Activated CD4-positive, alpha-beta T cell treated with anti-CD3 and anti-CD28 coated beads, Interleukin-2, amount 10 ng/mL, durations not matched to agents 24 days and 14 days (primary cell): ENCODE data around the gene CXorf49. TPM values are rescaled to one million over a fixed set of nuclear protein-coding genes. Genes with fewer than 3 reads are reported as not detected.
A peak's percentile ranks its signal among the peaks of the same experiment; 100 is the strongest.
"Not testable (repeated sequence)": the region's sequence is repeated elsewhere in the genome, so short reads cannot be mapped to it uniquely, and the experiment has no call there.

ENCODE experiments used
- DNase-seq: peaks from one replicate; pipeline ENCODE4 v3.0.0; 2022
- H3K27ac Mint-ChIP-seq: one replicate; pipeline ENCODE4 v1.8.0; 2022; ENCODE audit warnings: mild to moderate bottlenecking, mixed read lengths
- H3K27me3 Mint-ChIP-seq: one replicate; pipeline ENCODE4 v1.8.0; 2022; ENCODE audit warnings: mixed read lengths
- H3K36me3 Mint-ChIP-seq: one replicate; pipeline ENCODE4 v1.8.0; 2022; ENCODE audit warnings: low read depth, mild to moderate bottlenecking, mixed read lengths
- H3K4me1 Mint-ChIP-seq: one replicate; pipeline ENCODE4 v1.8.0; 2021; ENCODE audit warnings: mixed read lengths
- H3K4me3 Mint-ChIP-seq: one replicate; pipeline ENCODE4 v1.8.0; 2022; ENCODE audit warnings: mild to moderate bottlenecking, moderate library complexity, mixed read lengths
- H3K9me3 Mint-ChIP-seq: one replicate; pipeline ENCODE4 v1.8.0; 2021; ENCODE audit warnings: mixed read lengths
- intact Hi-C: fragments of 100-400 bp; cut with micrococcal nuclease; formaldehyde crosslinking; loops from one replicate; pipeline ENCODE4 v1.15.1; 2023
- total RNA-seq: library from RNA; stranded (reverse); gene quantifications from 2 replicates; pipeline ENCODE4 v1.2.3, GENCODE V29; 2022

Gene CXorf49
- total RNA-seq, 1 donor from 2014 or later: not detected

DNA sequence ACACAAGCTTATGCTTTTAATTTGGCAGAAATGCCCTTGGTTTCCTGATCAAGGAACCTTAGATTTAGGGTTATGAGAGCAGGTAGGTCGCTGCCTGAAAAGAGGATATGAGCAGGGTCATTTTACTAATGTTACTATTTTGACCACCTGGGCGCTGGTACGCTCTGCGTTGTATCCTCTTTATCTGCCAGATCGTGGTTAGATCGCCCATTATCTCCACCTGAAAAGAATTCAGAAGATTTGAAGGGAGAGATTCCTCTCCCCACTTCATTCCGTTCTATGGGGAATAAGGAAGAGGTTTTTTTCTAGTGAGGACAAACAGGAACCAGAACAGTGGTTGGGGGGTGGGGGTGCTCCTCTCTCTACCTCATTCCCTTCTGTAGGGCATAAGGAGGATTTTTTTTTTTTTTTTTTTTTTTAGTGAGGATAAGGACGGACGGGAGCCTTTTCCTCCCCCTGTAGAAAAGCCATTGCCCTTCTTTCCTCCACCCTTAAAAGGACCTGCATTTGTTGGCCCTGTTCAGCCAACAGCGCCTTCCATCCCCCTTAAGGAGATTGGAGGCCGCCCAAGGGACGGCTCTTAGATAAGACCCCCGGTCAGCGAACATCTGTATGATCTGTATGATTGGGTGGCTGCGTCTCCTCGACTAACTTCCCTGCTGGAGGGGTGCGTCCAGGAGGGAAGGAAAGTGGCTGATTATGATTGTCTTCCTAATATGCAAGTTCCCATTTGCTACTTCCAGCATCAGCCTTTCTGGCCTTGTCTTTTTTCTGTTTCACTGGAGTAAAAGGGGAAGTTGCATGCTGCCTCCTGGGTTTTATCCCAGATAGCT, 20.4 kb downstream of the CXorf49 start:
- H3K36me3 Mint-ChIP-seq, DNase-seq, H3K4me3 Mint-ChIP-seq, H3K9me3 Mint-ChIP-seq, H3K4me1 Mint-ChIP-seq, intact Hi-C loops, H3K27me3 Mint-ChIP-seq, H3K27ac Mint-ChIP-seq: not testable (repeated sequence)

GRCh38 chrX:71696641-71697465, 21.2 kb downstream of the CXorf49 start:
- H3K36me3 Mint-ChIP-seq, H3K9me3 Mint-ChIP-seq, H3K4me1 Mint-ChIP-seq, H3K4me3 Mint-ChIP-seq, H3K27ac Mint-ChIP-seq, intact Hi-C loops, H3K27me3 Mint-ChIP-seq, DNase-seq: not testable (repeated sequence)

DNA sequence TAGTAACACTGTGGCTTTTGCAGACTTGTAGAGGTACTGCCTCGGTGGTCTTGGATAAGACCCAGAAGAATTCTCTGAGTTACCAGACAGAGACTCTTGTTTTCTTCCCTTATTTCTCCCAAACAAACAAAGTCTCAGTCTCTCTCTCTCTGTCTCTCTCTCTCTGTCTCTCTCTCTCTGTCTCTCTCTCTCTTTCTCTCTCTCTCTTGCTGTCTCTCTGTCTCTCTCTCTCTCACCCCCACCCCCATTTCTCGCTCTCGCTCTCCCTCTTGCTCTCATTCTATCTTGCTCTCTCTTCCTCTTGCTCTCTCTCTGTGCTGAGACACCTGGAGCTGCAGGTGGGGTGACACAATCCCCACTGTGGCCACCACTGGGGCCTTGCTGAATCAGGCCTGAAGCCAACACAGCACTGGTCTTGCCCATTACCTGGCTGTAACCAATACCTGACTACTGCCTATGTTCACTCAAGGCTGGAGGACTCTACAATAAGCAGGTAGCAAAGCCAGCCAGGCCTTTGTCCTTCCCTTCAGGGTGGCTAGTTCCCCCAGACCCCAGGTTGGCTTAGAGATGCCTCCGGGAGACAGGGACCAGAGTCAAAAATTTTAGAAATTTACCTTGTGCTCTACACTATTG, 38.4 kb downstream of the CXorf49 start:
- Mint-ChIP-seq H3K27ac (no peak overlapping the region), H3K9me3 (no peaks in the 10 kb centered on the region), H3K4me1 (no peaks in the 10 kb centered on the region), H3K36me3 (no peaks in the 10 kb centered on the region), H3K27me3 (peaks cover 15% of the 10 kb centered on the region), H3K4me3 (no peak overlapping the region)
- DNase-seq: peak; percentile 18
- intact Hi-C loops: no loop called here

DNA sequence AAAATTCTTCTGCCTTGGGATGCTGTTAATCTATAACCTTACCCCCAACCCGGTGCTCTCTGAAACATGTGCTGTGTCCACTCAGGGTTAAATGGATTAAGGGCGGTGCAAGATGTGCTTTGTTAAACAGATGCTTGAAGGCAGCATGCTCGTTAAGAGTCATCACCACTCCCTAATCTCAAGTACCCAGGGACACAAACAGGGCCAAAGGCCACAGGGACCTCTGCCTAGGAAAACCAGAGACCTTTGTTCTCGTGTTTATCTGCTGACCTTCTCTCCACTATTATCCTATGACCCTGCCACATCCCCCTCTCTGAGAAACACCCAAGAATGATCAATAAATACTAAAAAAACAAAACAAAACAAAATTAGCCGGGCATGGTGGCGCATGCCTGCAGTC, 40.9 kb downstream of the CXorf49 start:
- peaks cover 17% of the 10 kb centered on the region for H3K27me3 Mint-ChIP-seq
- DNase-seq, H3K27ac Mint-ChIP-seq, H3K36me3 Mint-ChIP-seq, H3K4me1 Mint-ChIP-seq, H3K4me3 Mint-ChIP-seq, H3K9me3 Mint-ChIP-seq, intact Hi-C loops: not testable (repeated sequence)

DNA sequence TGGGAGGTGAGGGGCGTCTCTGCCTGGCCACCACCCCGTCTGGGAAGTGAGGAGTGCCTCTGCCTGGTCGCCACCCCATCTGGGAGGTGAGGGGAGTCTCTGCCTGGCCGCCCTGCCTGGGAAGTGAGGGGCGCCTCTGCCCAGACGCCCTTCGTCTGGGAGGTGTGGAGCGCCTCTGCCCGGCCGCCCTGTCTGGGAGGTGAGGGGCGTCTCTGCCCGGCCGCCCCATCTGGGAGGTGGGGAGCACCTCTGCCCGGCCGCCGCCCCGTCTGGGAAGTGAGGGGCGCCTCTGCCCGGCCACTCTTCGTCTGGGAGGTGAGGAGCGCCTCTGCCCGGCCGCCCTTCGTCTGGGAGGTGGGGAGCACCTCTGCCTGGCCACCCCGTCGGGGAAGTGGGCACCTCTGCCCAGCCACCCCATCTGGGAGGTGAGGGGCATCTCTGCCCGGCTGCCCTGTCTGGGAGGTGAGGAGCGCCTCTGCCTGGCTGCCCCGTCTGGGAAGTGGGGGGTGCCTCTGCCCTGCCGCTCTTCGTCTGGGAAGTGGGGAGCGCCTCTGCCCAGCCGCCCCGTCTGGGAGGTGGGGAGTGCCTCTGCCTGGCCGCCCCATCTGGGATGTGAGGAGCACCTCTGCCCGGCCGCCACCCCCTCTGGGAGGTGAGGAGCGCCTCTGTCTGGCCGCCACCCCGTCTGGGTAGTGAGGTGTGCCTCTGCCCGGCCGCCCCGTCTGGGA, 41.9 kb downstream of the CXorf49 start:
- H3K9me3 Mint-ChIP-seq, H3K36me3 Mint-ChIP-seq, intact Hi-C loops, H3K4me1 Mint-ChIP-seq, H3K4me3 Mint-ChIP-seq, H3K27ac Mint-ChIP-seq: not testable (repeated sequence)
- H3K27me3 Mint-ChIP-seq: peaks cover 19% of the 10 kb centered on the region
- DNase-seq: peak; percentile 17

DNA sequence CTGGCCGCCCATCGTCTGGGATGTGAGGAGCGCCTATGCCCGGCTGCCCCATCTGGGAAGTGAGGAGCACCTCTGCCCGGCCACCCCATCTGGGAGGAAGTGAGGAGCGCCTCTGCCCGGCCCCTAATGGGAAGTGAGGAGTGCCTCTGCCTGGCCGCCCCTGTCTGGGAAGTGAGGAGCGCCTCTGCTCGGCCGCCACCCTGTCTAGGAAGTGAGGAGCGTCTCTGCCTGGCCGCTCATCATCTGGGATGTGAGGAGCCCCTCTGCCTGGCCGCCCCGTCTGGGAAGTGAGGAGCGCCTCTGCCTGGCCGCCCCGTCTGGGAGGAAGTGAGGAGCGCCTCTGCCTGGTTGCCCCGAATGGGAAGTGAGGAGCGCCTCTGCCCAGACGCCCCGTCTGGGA, 42.4 kb downstream of the CXorf49 start:
- H3K4me3 Mint-ChIP-seq, H3K27ac Mint-ChIP-seq, H3K36me3 Mint-ChIP-seq, intact Hi-C loops, H3K9me3 Mint-ChIP-seq: not testable (repeated sequence)
- peaks cover 13% of the 10 kb centered on the region for H3K4me1 Mint-ChIP-seq
- peaks cover 16% of the 10 kb centered on the region for H3K27me3 Mint-ChIP-seq
- peak; percentile 3 for DNase-seq

DNA sequence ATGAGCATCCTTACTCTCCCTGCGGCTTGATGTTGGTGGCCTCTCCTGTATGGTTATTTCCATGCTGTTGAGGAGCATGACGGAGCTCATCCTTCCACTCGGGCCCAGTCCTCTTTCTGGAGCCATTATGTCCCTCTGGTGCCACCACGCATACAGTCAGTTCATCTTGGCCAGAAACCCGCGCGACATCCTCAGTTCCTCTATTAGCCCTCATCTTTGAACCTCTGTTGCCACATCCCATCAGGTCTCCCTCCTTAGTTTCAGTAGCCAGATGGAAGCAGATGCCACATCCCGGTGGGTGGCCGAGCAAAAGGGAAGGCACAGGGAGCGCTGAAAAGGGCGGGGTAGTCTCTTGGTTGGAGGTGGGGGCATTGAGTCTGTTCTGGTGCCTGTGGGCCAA, 46.1 kb downstream of the CXorf49 start:
- Mint-ChIP-seq H3K36me3 (no peaks in the 10 kb centered on the region), H3K4me1 (peaks cover 18% of the 10 kb centered on the region), H3K4me3 (peak overlapping the region; percentile 40), H3K27ac (peak overlapping the region; percentile 78), H3K27me3 (peaks cover 5% of the 10 kb centered on the region), H3K9me3 (no peaks in the 10 kb centered on the region)
- no peak for DNase-seq
- intact Hi-C loops: no loop called here

DNA sequence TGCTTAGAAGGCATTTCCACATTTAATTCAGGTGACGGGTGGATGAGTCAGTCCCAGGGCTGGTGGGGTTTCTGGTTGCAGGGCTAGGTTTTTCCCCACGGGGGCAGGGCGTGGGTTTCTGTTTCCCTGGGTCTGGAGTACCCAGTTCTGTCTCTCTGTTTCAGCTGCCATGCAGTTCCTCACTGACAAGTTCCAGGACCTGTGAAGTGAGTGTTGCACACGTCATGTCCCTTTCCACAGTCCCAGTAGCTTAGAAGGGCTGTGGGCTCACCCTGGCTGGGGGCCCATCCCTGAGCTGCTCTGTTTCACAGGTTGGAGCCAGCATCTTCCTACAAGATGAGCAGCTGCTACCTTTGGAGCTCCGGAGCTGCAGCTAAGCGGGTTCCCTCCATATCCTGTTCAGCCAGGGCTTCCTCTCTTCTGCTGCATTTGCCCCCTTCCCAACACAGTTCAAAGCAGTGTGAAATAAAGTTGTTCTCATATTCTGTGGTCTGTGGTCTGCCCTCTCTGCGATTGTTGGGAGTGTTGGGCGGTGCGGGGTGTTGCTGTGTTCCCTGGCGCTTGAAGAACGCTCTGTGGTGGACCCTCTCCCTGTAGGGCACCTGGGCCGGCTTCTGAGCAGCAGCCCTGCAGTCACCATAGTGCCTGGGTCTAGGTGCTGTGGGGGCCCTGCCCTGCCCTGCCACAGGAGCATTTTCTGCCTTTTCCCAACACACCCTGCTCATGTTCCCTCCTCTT, 46.9 kb downstream of the CXorf49 start:
- peak; percentile 59 for DNase-seq
- intact Hi-C loops: no loop called here

DNA sequence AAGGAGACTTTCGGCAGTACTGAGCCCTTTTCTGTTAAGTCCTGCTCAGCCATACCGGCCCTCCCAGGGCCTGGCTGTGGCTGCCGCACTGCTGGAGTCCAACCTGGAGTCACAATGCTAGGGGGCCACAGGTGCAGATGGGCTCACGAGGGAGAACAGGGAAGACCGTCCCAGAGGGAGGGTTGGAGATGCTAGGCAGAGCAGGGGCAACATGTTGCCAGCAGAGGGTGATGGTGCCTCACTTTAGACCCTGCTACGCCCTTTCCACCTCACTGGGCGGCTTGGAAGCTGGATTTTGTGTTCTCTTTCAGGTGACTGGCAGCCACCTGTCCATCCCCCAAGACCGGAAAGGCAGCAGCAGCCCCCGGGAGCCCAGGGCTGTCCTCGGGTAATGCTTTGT, 48.1 kb downstream of the CXorf49 start:
- intact Hi-C loops, H3K9me3 Mint-ChIP-seq, H3K27ac Mint-ChIP-seq, H3K36me3 Mint-ChIP-seq, H3K27me3 Mint-ChIP-seq, H3K4me3 Mint-ChIP-seq: not testable (repeated sequence)
- peak; percentile 62 for DNase-seq
- peaks cover 18% of the 10 kb centered on the region for H3K4me1 Mint-ChIP-seq

More for the DNA sequence above, 46.9 kb downstream of the CXorf49 start:
- no peaks in the 10 kb centered on the region for H3K9me3 Mint-ChIP-seq
- H3K36me3 Mint-ChIP-seq: no peaks in the 10 kb centered on the region
- peaks cover 18% of the 10 kb centered on the region for H3K4me1 Mint-ChIP-seq
- H3K27ac Mint-ChIP-seq: peak overlapping the region; percentile 78
- peak overlapping the region; percentile 55 for H3K4me3 Mint-ChIP-seq
- H3K27me3 Mint-ChIP-seq: peaks cover 5% of the 10 kb centered on the region

DNA sequence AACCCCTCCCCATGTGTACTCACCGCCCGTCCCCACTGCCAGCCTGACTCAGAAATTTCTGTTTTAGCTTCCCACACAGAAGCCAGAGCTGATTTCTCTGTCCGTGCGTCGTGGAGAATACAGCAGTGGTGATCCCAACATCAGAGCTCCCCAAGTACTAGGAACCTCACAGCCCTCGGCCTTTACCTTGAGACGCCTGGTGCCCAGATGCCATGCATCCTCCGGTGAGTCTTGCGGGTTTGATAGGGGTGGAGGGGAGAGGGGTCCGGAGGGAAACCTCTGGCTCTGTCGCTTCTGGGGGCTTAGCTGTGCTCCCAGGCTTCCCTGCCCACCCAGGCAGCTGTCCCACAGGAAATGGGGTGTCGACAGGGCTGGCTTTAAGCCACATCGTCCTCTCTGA, 48.6 kb downstream of the CXorf49 start:
- intact Hi-C loops: no loop called here
- Mint-ChIP-seq H3K9me3 (no peaks in the 10 kb centered on the region), H3K4me1 (peaks cover 18% of the 10 kb centered on the region), H3K36me3 (no peaks in the 10 kb centered on the region), H3K4me3 (no peak overlapping the region), H3K27me3 (peaks cover 5% of the 10 kb centered on the region), H3K27ac (no peak overlapping the region)
- DNase-seq: peak; percentile 15

GRCh38 chrX:71668248-71668595, 49.9 kb downstream of the CXorf49 start:
- Mint-ChIP-seq H3K4me1 (peaks cover 27% of the 10 kb centered on the region), H3K27me3 (peaks cover 5% of the 10 kb centered on the region), H3K4me3 (no peak overlapping the region), H3K27ac (no peak overlapping the region), H3K36me3 (no peaks in the 10 kb centered on the region), H3K9me3 (no peaks in the 10 kb centered on the region)
- intact Hi-C loops: no loop called here
- DNase-seq: peak; percentile 36

GRCh38 chrX:71667328-71668247, 50.5 kb downstream of the CXorf49 start, which contains the start of gene LOC101059915:
LOC101059915 (plus strand) TSS chrX:71667546.
- Mint-ChIP-seq H3K27ac (no peak within 1 kb of the TSS), H3K27me3 (peaks cover 3% of the 10 kb centered on the region), H3K36me3 (no peaks in the 10 kb centered on the region)

More at GRCh38 chrX:71667328-71668247, 50.5 kb downstream of the CXorf49 start, which contains the start of gene LOC101059915:
- intact Hi-C loops: no loop called here
- H3K9me3 Mint-ChIP-seq: no peaks in the 10 kb centered on the region
- DNase-seq: peak; percentile 36
- H3K4me1 Mint-ChIP-seq: peaks cover 30% of the 10 kb centered on the region
- H3K4me3 Mint-ChIP-seq: no peak within 1 kb of the TSS
